C4-2B (cell line): ENCODE results near the gene LRMDA.

Experiments
- ZFX ChIP-seq: fragments of 450-650 bp; IDR thresholded peaks from 2 replicates; pipeline ENCODE4 v1.6.1; 2017
- TF ChIP-seq, protein P1 (sequence below): fragments of 450-650 bp; conservative IDR thresholded peaks from 2 replicates; pipeline ENCODE4 v1.5.1; 2017; ENCODE audit warnings: mild to moderate bottlenecking

DNA sequence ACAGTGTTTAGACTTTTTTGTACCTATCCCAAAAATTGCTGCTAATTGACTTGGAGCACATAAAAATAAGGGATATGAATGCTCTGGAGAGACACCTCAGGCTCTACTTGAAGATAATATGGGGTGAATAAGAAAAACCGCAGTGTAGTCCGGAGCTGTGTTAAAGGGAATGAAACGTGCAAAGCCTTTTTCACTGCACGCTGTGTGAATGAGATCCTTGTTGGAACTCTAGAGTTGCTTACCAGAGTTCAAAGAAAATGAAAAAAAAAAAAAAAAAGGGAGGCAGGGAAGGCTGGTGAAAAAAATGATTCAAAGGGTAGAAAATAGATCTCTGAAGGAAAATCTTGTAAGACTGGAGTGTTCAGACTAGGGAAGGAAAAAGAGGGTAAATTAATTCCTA lies 226.6 kb downstream of the LRMDA start:
- TF ChIP-seq, protein P1, sequence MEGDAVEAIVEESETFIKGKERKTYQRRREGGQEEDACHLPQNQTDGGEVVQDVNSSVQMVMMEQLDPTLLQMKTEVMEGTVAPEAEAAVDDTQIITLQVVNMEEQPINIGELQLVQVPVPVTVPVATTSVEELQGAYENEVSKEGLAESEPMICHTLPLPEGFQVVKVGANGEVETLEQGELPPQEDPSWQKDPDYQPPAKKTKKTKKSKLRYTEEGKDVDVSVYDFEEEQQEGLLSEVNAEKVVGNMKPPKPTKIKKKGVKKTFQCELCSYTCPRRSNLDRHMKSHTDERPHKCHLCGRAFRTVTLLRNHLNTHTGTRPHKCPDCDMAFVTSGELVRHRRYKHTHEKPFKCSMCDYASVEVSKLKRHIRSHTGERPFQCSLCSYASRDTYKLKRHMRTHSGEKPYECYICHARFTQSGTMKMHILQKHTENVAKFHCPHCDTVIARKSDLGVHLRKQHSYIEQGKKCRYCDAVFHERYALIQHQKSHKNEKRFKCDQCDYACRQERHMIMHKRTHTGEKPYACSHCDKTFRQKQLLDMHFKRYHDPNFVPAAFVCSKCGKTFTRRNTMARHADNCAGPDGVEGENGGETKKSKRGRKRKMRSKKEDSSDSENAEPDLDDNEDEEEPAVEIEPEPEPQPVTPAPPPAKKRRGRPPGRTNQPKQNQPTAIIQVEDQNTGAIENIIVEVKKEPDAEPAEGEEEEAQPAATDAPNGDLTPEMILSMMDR, result no peak
- no peak for TF ChIP-seq ZFX
